ENCODE data around the gene LINGO1.

Gene LINGO1

GRCh38 chr15:77622934-77623754, 9.6 kb downstream of the LINGO1 start:
- TF ChIP-seq CTCF (IDR thresholded peaks at IDR 0.05; ENCODE audit: insufficient read depth, low read depth, low read length, missing control alignments) = no peak
- DNase-seq (ENCODE audit: low read depth) = no peak
- H3K4me3 ChIP-seq (ENCODE audit: low read depth, low read length) = no peak overlapping the region

DNA sequence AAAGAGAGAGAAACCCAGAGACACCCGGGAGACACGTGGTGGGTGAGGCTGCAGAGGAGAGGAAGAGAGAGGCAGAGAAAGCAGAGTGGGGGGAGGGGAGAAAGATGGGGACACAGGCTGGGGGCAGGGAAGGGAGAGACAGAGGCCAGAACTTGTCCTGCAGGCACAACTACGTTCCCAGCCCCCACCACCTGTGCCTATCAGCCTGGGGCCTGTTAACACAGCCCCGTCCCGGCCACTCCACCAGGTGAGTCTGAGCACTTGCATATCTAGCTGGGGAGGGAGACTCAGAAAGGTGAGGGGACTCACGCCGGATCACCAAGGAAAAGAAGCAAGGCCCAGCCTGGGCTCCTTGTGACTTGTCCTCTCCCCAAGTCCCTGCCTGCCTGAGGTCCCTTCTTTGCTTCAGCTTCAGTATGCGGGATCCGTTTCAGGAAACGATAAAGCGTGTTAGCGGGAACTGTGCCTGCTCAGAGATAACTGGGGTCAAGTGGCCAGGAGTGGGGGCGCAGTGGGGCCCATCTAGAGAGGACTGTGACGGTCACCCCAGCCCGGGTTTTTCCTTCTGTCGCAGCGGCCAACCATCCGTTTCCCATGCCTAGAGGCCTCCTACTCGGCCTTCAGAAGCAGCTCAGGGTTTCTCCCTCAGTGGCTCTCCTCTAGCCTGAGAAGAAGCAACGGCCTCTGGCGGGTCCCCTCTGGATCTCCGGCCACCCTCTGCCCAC, 10.3 kb downstream of the LINGO1 start:
- no peak for DNase-seq (ENCODE audit: low read depth)
- H3K4me3 ChIP-seq (ENCODE audit: low read depth, low read length) = no peak overlapping the region

DNA sequence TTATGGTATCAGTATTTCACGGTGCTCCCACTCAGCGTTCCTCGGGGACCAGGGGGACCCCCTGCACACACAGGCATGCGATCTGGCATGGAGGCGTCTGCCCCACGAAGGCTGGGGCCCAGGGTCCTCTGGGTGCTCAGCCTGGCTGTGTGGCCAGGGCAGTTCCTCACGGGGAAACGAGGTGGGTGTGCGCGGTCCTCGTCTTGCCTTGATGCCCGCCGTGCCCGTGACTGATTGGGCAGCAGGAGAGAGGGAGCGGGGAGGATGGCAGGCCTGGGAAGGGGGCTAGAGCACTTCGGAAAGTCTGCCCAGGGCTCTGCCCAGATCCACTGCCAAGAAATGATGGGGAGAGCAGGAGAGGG, 10.9 kb downstream of the LINGO1 start:
- DNase-seq (ENCODE audit: low read depth) = no peak
- H3K4me3 ChIP-seq (ENCODE audit: low read depth, low read length) = no peak overlapping the region
- TF ChIP-seq CTCF (IDR thresholded peaks at IDR 0.05; ENCODE audit: insufficient read depth, low read depth, low read length, missing control alignments) = no peak

More for the DNA sequence above, 10.3 kb downstream of the LINGO1 start:
- no peak for TF ChIP-seq CTCF (IDR thresholded peaks at IDR 0.05; ENCODE audit: insufficient read depth, low read depth, low read length, missing control alignments)

- H3K4me3 ChIP-seq (ENCODE audit: low read depth, low read length) = no peak overlapping the region
- DNase-seq (ENCODE audit: low read depth) = no peak
- no peak for TF ChIP-seq CTCF (IDR thresholded peaks at IDR 0.05; ENCODE audit: insufficient read depth, low read depth, low read length, missing control alignments)
Observed at GRCh38 chr15:77620960-77621647, 11.6 kb downstream of the LINGO1 start.

DNA sequence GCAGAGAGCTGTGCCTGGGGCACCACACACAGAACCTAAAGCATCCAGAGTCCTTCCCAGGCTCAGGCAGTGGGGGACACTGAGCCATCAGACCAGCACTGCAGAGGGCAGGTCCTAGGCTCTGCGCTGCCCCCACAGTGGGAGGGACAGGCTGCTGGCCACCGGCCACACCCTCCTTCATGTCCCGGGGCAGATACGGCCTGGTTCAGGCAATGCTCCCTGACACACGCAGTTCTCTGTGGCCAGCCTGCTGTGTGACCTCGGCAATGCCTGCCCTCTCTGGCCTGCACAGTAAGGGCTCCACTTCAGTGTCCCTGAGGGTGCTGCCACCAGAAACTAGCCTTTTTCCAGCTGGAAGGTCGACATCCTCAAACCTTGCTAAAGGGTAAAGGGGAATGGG, 12.4 kb downstream of the LINGO1 start:
- no peak overlapping the region for H3K4me3 ChIP-seq (ENCODE audit: low read depth, low read length)
- no peak for DNase-seq (ENCODE audit: low read depth)
- TF ChIP-seq CTCF (IDR thresholded peaks at IDR 0.05; ENCODE audit: insufficient read depth, low read depth, low read length, missing control alignments) = no peak

- TF ChIP-seq CTCF (IDR thresholded peaks at IDR 0.05; ENCODE audit: insufficient read depth, low read depth, low read length, missing control alignments) = no peak
- H3K4me3 ChIP-seq (ENCODE audit: low read depth, low read length) = no peak overlapping the region
- DNase-seq (ENCODE audit: low read depth) = no peak
Observed at GRCh38 chr15:77619883-77620282, 12.8 kb downstream of the LINGO1 start.
